Retinal pigment epithelial cell (primary cell): Measurements from ENCODE around the gene APH1B.

Experiments
- DNase-seq: peaks from one replicate; pipeline ENCODE4 v3.0.0-alpha.2; 2010; ENCODE audit warnings: low read depth
- H3K4me3 ChIP-seq: 2 replicates; pipeline ENCODE4 v1.5.1; 2011; ENCODE audit warnings: mild to moderate bottlenecking, low read length, control low read depth, moderate library complexity
- CTCF ChIP-seq: conservative IDR thresholded peaks from 2 replicates; pipeline ENCODE4 v1.5.1; 2011; ENCODE audit warnings: low read depth, low read length, control low read depth, inconsistent platforms

The APH1B gene

GRCh38 chr15:63243776-63244175 is 33.6 kb upstream of the APH1B start:
- DNase-seq, result no peak

GRCh38 chr15:63244399-63244798 is 33.0 kb upstream of the APH1B start:
- peak; percentile 94 for DNase-seq
- TF ChIP-seq CTCF, result no peak
- H3K4me3 ChIP-seq, result peak overlapping the region; percentile 14

More at GRCh38 chr15:63243776-63244175, 33.6 kb upstream of the APH1B start:
- TF ChIP-seq CTCF, result no peak
- H3K4me3 ChIP-seq, result no peak overlapping the region

- TF ChIP-seq CTCF, result no peak
- DNase-seq, result no peak
- peak overlapping the region; percentile 14 for H3K4me3 ChIP-seq
These were observed 32.3 kb upstream of the APH1B start for GRCh38 chr15:63244976-63245645.

- DNase-seq, result peak; percentile 87
- no peak for TF ChIP-seq CTCF
- H3K4me3 ChIP-seq, result no peak overlapping the region
These were observed 30.5 kb upstream of the APH1B start for GRCh38 chr15:63246691-63247469.

- DNase-seq, result no peak
- H3K4me3 ChIP-seq, result no peak overlapping the region
- no peak for TF ChIP-seq CTCF
These were observed 27.0 kb upstream of the APH1B start for GRCh38 chr15:63250312-63250965.

- DNase-seq, result no peak
- no peak overlapping the region for H3K4me3 ChIP-seq
- no peak for TF ChIP-seq CTCF
These were observed 25.7 kb upstream of the APH1B start for GRCh38 chr15:63251701-63252100.
